Esophagus muscularis mucosa (tissue), 4 donors: ENCODE data around the gene DCC. TPM values are rescaled to one million over a fixed set of nuclear protein-coding genes. Genes with fewer than 3 reads are reported as not detected.

ENCODE experiments used
- DNase-seq: peaks from one replicate; pipeline ENCODE4 v3.0.0-alpha.2; 2017; ENCODE audit errors: extremely low spot score
- H3K27ac ChIP-seq, 4 donors: fragments of 200-600 bp; sonication (generic); replicated peaks in 1 of 4; 1 replicate in 3 of 4; 2 replicates in 1 of 4; pipeline ENCODE4 v1.5.1; 2016 to 2019; ENCODE audit warnings: mild to moderate bottlenecking in 1 of 4
- H3K27me3 ChIP-seq, 4 donors: fragments of 200-600 bp; sonication (generic); one replicate each; pipeline versions ENCODE4 v1.5.1 to v1.6.0; 2016 to 2019
- H3K36me3 ChIP-seq, 4 donors: fragments of 200-600 bp; sonication (generic); one replicate each; pipeline ENCODE4 v1.5.1; 2016 to 2019
- H3K4me1 ChIP-seq, 4 donors: fragments of 200-600 bp; sonication (generic); one replicate each; pipeline ENCODE4 v1.5.1; 2016 to 2019
- H3K4me3 ChIP-seq, 4 donors: fragments of 200-600 bp; sonication (generic); 1 replicate in 2 of 4; 2 replicates in 2 of 4; pipeline ENCODE4 v1.5.1; 2016 to 2019; ENCODE audit warnings: mild to moderate bottlenecking in 4 of 4, moderate library complexity in 1 of 4
- H3K9me3 ChIP-seq, 4 donors: fragments of 200-600 bp; sonication (generic); 1 replicate in 3 of 4; 2 replicates in 1 of 4; pipeline ENCODE4 v1.5.1; 2016 to 2019
- CTCF ChIP-seq, 3 experiments: fragments of 200-600 bp in 2 of 3; fragments of 450-650 bp in 1 of 3; sonication (generic) in 2 of 3; IDR thresholded peaks; one replicate each; pipeline ENCODE4 v1.5.1; 2017 to 2019; ENCODE audit warnings: antibody characterized with exemption in 3 of 3, mild to moderate bottlenecking in 2 of 3, moderate library complexity in 1 of 3
- EP300 ChIP-seq: sonication (generic); formaldehyde crosslinking; IDR thresholded peaks from one replicate; pipeline ENCODE4 v1.6.1; 2017; ENCODE audit warnings: antibody characterized with exemption
- POLR2A ChIP-seq: fragments of 450-650 bp; IDR thresholded peaks from one replicate; pipeline ENCODE4 v1.6.1; 2017; ENCODE audit warnings: antibody characterized with exemption, moderate library complexity, mild to moderate bottlenecking, low read depth
- POLR2AphosphoS5 ChIP-seq, 2 donors: sonication (generic); formaldehyde crosslinking; IDR thresholded peaks; one replicate each; pipeline ENCODE4 v1.6.1; 2017; ENCODE audit warnings: antibody characterized with exemption in 2 of 2
- WGBS: methylation state at CpG from one replicate; pipeline ENCODE4 v1.1.5; 2018; 5-methylcytosine and 5-hydroxymethylcytosine counted together
- intact Hi-C: fragments of 100-400 bp; cut with DNase I; formaldehyde crosslinking; loops from one replicate; pipeline ENCODE4 v1.15.1; 2023
- total RNA-seq, 4 donors: library from RNA; depleted of rRNA; stranded (reverse); fragments of >200 nt; gene quantifications; one replicate each; pipeline versions ENCODE4 v1.1.0 to v1.2.1, GENCODE V29; 2016

DCC gene
- total RNA-seq, 4 donors from 2014 or later: 0.46 to 0.99 (median 0.83) TPM; not detected in 1

GRCh38 chr18:52510139-52510538 lies 170.1 kb downstream of the DCC start:
- 75% methylated on average over 3 of the region's 3 CpGs for WGBS
- Histone ChIP-seq H3K9me3 (no peaks in the 10 kb centered on the region), H3K36me3 (no peaks in the 10 kb centered on the region), H3K4me3 (no peak overlapping the region), H3K4me1 (no peaks in the 10 kb centered on the region), H3K27me3 (no peaks in the 10 kb centered on the region), H3K27ac (no peak overlapping the region)
- DNase-seq: no peak
- no peak for TF ChIP-seq CTCF (IDR thresholded peaks at IDR 0.05)
- no peak for TF ChIP-seq POLR2AphosphoS5 (IDR thresholded peaks at IDR 0.05)
- no peak for TF ChIP-seq EP300
- TF ChIP-seq POLR2A: no peak
- intact Hi-C loops: no loop called here

- no peaks in the 10 kb centered on the region for H3K36me3 ChIP-seq
- DNase-seq: no peak
- H3K9me3 ChIP-seq: no peaks in the 10 kb centered on the region
- WGBS: 82% methylated on average over 2 of the region's 2 CpGs
- H3K27ac ChIP-seq: no peak overlapping the region
- H3K4me1 ChIP-seq: no peaks in the 10 kb centered on the region
- TF ChIP-seq CTCF (IDR thresholded peaks at IDR 0.05) (no peak), POLR2A (no peak), EP300 (no peak), POLR2AphosphoS5 (IDR thresholded peaks at IDR 0.05) (no peak)
- intact Hi-C loops: no loop called here
- no peak overlapping the region for H3K4me3 ChIP-seq
- no peaks in the 10 kb centered on the region for H3K27me3 ChIP-seq
Observed at GRCh38 chr18:52518086-52518485, 178.1 kb downstream of the DCC start.

- Histone ChIP-seq H3K27me3 (no peaks in the 10 kb centered on the region), H3K4me1 (no peaks in the 10 kb centered on the region), H3K9me3 (no peaks in the 10 kb centered on the region), H3K4me3 (no peak overlapping the region), H3K36me3 (no peaks in the 10 kb centered on the region), H3K27ac (no peak overlapping the region)
- no peak for DNase-seq
- intact Hi-C loops: no loop called here
- WGBS: 20% methylated on average over 1 of the region's 1 CpG
- TF ChIP-seq EP300 (no peak), POLR2A (no peak), CTCF (IDR thresholded peaks at IDR 0.05) (no peak), POLR2AphosphoS5 (IDR thresholded peaks at IDR 0.05) (no peak)
Observed at GRCh38 chr18:52519021-52519420, 179.0 kb downstream of the DCC start.

- 45% methylated on average over 1 of the region's 1 CpG for WGBS
- DNase-seq: no peak
- no peaks in the 10 kb centered on the region for H3K9me3 ChIP-seq
- no peaks in the 10 kb centered on the region for H3K4me1 ChIP-seq
- intact Hi-C loops: no loop called here
- TF ChIP-seq POLR2A: no peak
- TF ChIP-seq POLR2AphosphoS5 (IDR thresholded peaks at IDR 0.05): no peak
- no peak for TF ChIP-seq CTCF (IDR thresholded peaks at IDR 0.05)
- no peak for TF ChIP-seq EP300
- H3K27ac ChIP-seq: no peak overlapping the region
- no peaks in the 10 kb centered on the region for H3K27me3 ChIP-seq
- no peaks in the 10 kb centered on the region for H3K36me3 ChIP-seq
- no peak overlapping the region for H3K4me3 ChIP-seq
Observed at GRCh38 chr18:52523566-52523965, 183.6 kb downstream of the DCC start.

- 90% methylated on average over 2 of the region's 2 CpGs for WGBS
- intact Hi-C loops: no loop called here
Observed at GRCh38 chr18:52531836-52532235, 191.8 kb downstream of the DCC start.

More at GRCh38 chr18:52531836-52532235, 191.8 kb downstream of the DCC start:
- Histone ChIP-seq H3K27ac (no peak overlapping the region), H3K27me3 (no peaks in the 10 kb centered on the region), H3K9me3 (no peaks in the 10 kb centered on the region), H3K4me3 (no peak overlapping the region), H3K4me1 (no peaks in the 10 kb centered on the region), H3K36me3 (no peaks in the 10 kb centered on the region)
- no peak for DNase-seq
- no peak for TF ChIP-seq EP300
